Glutamatergic neuron (in vitro differentiated cells): ENCODE results near the gene OSBPL2. TPM values are rescaled to one million over a fixed set of nuclear protein-coding genes. Genes with fewer than 3 reads are reported as not detected.

Experiments used
- DNase-seq: peaks from one replicate; pipeline ENCODE4 v3.0.0; 2022
- H3K27ac Mint-ChIP-seq: one replicate; pipeline ENCODE4 v1.8.0; 2020; ENCODE audit warnings: mild to moderate bottlenecking, mixed read lengths, inconsistent platforms; ENCODE audit not compliant: unreplicated experiment
- H3K27me3 Mint-ChIP-seq: one replicate; pipeline ENCODE4 v1.8.0; 2020; ENCODE audit warnings: mild to moderate bottlenecking, moderate library complexity, mixed read lengths, inconsistent platforms; ENCODE audit not compliant: unreplicated experiment
- H3K36me3 Mint-ChIP-seq: one replicate; pipeline ENCODE4 v1.8.0; 2020; ENCODE audit warnings: mild to moderate bottlenecking, mixed read lengths, inconsistent platforms; ENCODE audit not compliant: unreplicated experiment
- H3K4me1 Mint-ChIP-seq: one replicate; pipeline ENCODE4 v1.8.0; 2020; ENCODE audit warnings: mild to moderate bottlenecking, low read depth, mixed read lengths, inconsistent platforms; ENCODE audit not compliant: unreplicated experiment
- H3K4me3 Mint-ChIP-seq: one replicate; pipeline ENCODE4 v1.8.0; 2020; ENCODE audit warnings: mild to moderate bottlenecking, mixed read lengths, inconsistent platforms; ENCODE audit not compliant: unreplicated experiment
- H3K9me3 Mint-ChIP-seq: one replicate; pipeline ENCODE4 v1.8.0; 2020; ENCODE audit warnings: mild to moderate bottlenecking, moderate library complexity, mixed read lengths, inconsistent platforms; ENCODE audit not compliant: unreplicated experiment
- CTCF ChIP-seq: fragments of 200-600 bp; sonication (generic); IDR thresholded peaks from one replicate; pipeline ENCODE4 v1.5.0; 2021; ENCODE audit not compliant: partially characterized antibody, unreplicated experiment
- total RNA-seq: library from RNA; stranded (reverse); fragmentation: NEBNext Ultra II Directional; extraction: Animal tissue kit (Norgen Biotek cat#: 25700); gene quantifications from one replicate; pipeline ENCODE4 v1.2.1, GENCODE V29; 2021; ENCODE audit not compliant: unreplicated experiment

OSBPL2 gene
- total RNA-seq, 1 donor from 2014 or later, result 42.6 TPM

GRCh38 chr20:62326959-62327725, 88.8 kb downstream of the OSBPL2 start:
- DNase-seq, result no peak
- Mint-ChIP-seq H3K27me3 (peaks cover 6% of the 10 kb centered on the region), H3K4me3 (no peak overlapping the region), H3K4me1 (no peaks in the 10 kb centered on the region), H3K27ac (no peak overlapping the region), H3K36me3 (peaks cover 9% of the 10 kb centered on the region), H3K9me3 (peaks cover 6% of the 10 kb centered on the region)
- no peak for TF ChIP-seq CTCF

GRCh38 chr20:62327726-62328495, 89.6 kb downstream of the OSBPL2 start:
- no peak overlapping the region for H3K27ac Mint-ChIP-seq
- H3K4me3 Mint-ChIP-seq, result no peak overlapping the region
- no peaks in the 10 kb centered on the region for H3K4me1 Mint-ChIP-seq
- peaks cover 6% of the 10 kb centered on the region for H3K9me3 Mint-ChIP-seq
- TF ChIP-seq CTCF, result no peak
- peaks cover 6% of the 10 kb centered on the region for H3K27me3 Mint-ChIP-seq
- peaks cover 9% of the 10 kb centered on the region for H3K36me3 Mint-ChIP-seq
- DNase-seq, result no peak

- no peak for DNase-seq
- Mint-ChIP-seq H3K27me3 (peaks cover 6% of the 10 kb centered on the region), H3K4me1 (no peaks in the 10 kb centered on the region), H3K27ac (no peak overlapping the region), H3K4me3 (no peak overlapping the region), H3K9me3 (peaks cover 6% of the 10 kb centered on the region), H3K36me3 (peaks cover 9% of the 10 kb centered on the region)
- no peak for TF ChIP-seq CTCF
Measured at GRCh38 chr20:62328684-62329388, 90.5 kb downstream of the OSBPL2 start.

- no peaks in the 10 kb centered on the region for H3K4me1 Mint-ChIP-seq
- H3K27ac Mint-ChIP-seq, result no peak overlapping the region
- peaks cover 6% of the 10 kb centered on the region for H3K27me3 Mint-ChIP-seq
- no peak overlapping the region for H3K4me3 Mint-ChIP-seq
- no peak for DNase-seq
- no peak for TF ChIP-seq CTCF
- H3K36me3 Mint-ChIP-seq, result peaks cover 9% of the 10 kb centered on the region
- H3K9me3 Mint-ChIP-seq, result peaks cover 6% of the 10 kb centered on the region
Measured at GRCh38 chr20:62329389-62330377, 91.4 kb downstream of the OSBPL2 start.
